ENCODE data around the gene C3. TPM values are rescaled to one million over a fixed set of nuclear protein-coding genes. Genes with fewer than 3 reads are reported as not detected.
"Not testable (repeated sequence)": the region's sequence is repeated elsewhere in the genome, so short reads cannot be mapped to it uniquely, and the experiment has no call there.

Gene C3
- total RNA-seq, 1 donor from 2014 or later, result not detected

GRCh38 chr19:6649185-6649584, 71.3 kb downstream of the C3 start:
- TF ChIP-seq CTCF (IDR thresholded peaks at IDR 0.05; ENCODE audit: unreplicated experiment), result no peak
- Mint-ChIP-seq H3K27me3 (ENCODE audit: unreplicated experiment) (peaks cover under 1% of the 10 kb centered on the region), H3K36me3 (ENCODE audit: low read depth, unreplicated experiment) (peaks cover 7% of the 10 kb centered on the region), H3K4me1 (ENCODE audit: unreplicated experiment) (no peaks in the 10 kb centered on the region), H3K9me3 (ENCODE audit: unreplicated experiment) (peaks cover 20% of the 10 kb centered on the region), H3K4me3 (ENCODE audit: unreplicated experiment) (no peak overlapping the region), H3K27ac (ENCODE audit: unreplicated experiment) (no peak overlapping the region)
- no peak for DNase-seq (ENCODE audit: low spot score)

- Mint-ChIP-seq H3K36me3 (ENCODE audit: low read depth, unreplicated experiment) (peaks cover 7% of the 10 kb centered on the region), H3K4me1 (ENCODE audit: unreplicated experiment) (no peaks in the 10 kb centered on the region), H3K27me3 (ENCODE audit: unreplicated experiment) (no peaks in the 10 kb centered on the region), H3K4me3 (ENCODE audit: unreplicated experiment) (no peak overlapping the region), H3K9me3 (ENCODE audit: unreplicated experiment) (peaks cover 23% of the 10 kb centered on the region), H3K27ac (ENCODE audit: unreplicated experiment) (no peak overlapping the region)
- TF ChIP-seq CTCF (IDR thresholded peaks at IDR 0.05; ENCODE audit: unreplicated experiment), result no peak
- no peak for DNase-seq (ENCODE audit: low spot score)
Measured at GRCh38 chr19:6648141-6648715, 72.2 kb downstream of the C3 start.

- Mint-ChIP-seq H3K4me1 (ENCODE audit: unreplicated experiment) (no peaks in the 10 kb centered on the region), H3K36me3 (ENCODE audit: low read depth, unreplicated experiment) (peaks cover 4% of the 10 kb centered on the region), H3K9me3 (ENCODE audit: unreplicated experiment) (peaks cover 19% of the 10 kb centered on the region), H3K27me3 (ENCODE audit: unreplicated experiment) (peaks cover 4% of the 10 kb centered on the region), H3K4me3 (ENCODE audit: unreplicated experiment) (no peak overlapping the region), H3K27ac (ENCODE audit: unreplicated experiment) (no peak overlapping the region)
- no peak for TF ChIP-seq CTCF (IDR thresholded peaks at IDR 0.05; ENCODE audit: unreplicated experiment)
- no peak for DNase-seq (ENCODE audit: low spot score)
Measured at GRCh38 chr19:6644796-6645195, 75.7 kb downstream of the C3 start.

- not testable (repeated sequence) for H3K36me3 Mint-ChIP-seq (ENCODE audit: low read depth, unreplicated experiment); DNase-seq (ENCODE audit: low spot score); H3K27ac Mint-ChIP-seq (ENCODE audit: unreplicated experiment); H3K27me3 Mint-ChIP-seq (ENCODE audit: unreplicated experiment); H3K4me3 Mint-ChIP-seq (ENCODE audit: unreplicated experiment); H3K4me1 Mint-ChIP-seq (ENCODE audit: unreplicated experiment)
- peaks cover 16% of the 10 kb centered on the region for H3K9me3 Mint-ChIP-seq (ENCODE audit: unreplicated experiment)
Measured at GRCh38 chr19:6640333-6640732, 80.1 kb downstream of the C3 start.

GRCh38 chr19:6639439-6639838, 81.0 kb downstream of the C3 start:
- H3K27me3 Mint-ChIP-seq (ENCODE audit: unreplicated experiment), result peaks cover 8% of the 10 kb centered on the region
- DNase-seq (ENCODE audit: low spot score), result no peak
- H3K4me3 Mint-ChIP-seq (ENCODE audit: unreplicated experiment), result no peak overlapping the region
- H3K4me1 Mint-ChIP-seq (ENCODE audit: unreplicated experiment), result no peaks in the 10 kb centered on the region
- peaks cover 13% of the 10 kb centered on the region for H3K9me3 Mint-ChIP-seq (ENCODE audit: unreplicated experiment)
- no peak overlapping the region for H3K27ac Mint-ChIP-seq (ENCODE audit: unreplicated experiment)
- H3K36me3 Mint-ChIP-seq (ENCODE audit: low read depth, unreplicated experiment), result peaks cover 5% of the 10 kb centered on the region
- TF ChIP-seq CTCF (IDR thresholded peaks at IDR 0.05; ENCODE audit: unreplicated experiment), result no peak

- H3K4me3 Mint-ChIP-seq (ENCODE audit: unreplicated experiment); DNase-seq (ENCODE audit: low spot score); H3K4me1 Mint-ChIP-seq (ENCODE audit: unreplicated experiment); H3K27me3 Mint-ChIP-seq (ENCODE audit: unreplicated experiment); H3K27ac Mint-ChIP-seq (ENCODE audit: unreplicated experiment); H3K9me3 Mint-ChIP-seq (ENCODE audit: unreplicated experiment): not testable (repeated sequence)
- peaks cover 11% of the 10 kb centered on the region for H3K36me3 Mint-ChIP-seq (ENCODE audit: low read depth, unreplicated experiment)
Measured at GRCh38 chr19:6633456-6633813, 87.0 kb downstream of the C3 start.

- DNase-seq (ENCODE audit: low spot score), result peak; percentile 45
- not testable (repeated sequence) for H3K4me1 Mint-ChIP-seq (ENCODE audit: unreplicated experiment); H3K27me3 Mint-ChIP-seq (ENCODE audit: unreplicated experiment); H3K4me3 Mint-ChIP-seq (ENCODE audit: unreplicated experiment); H3K27ac Mint-ChIP-seq (ENCODE audit: unreplicated experiment); H3K36me3 Mint-ChIP-seq (ENCODE audit: low read depth, unreplicated experiment); H3K9me3 Mint-ChIP-seq (ENCODE audit: unreplicated experiment)
Measured at GRCh38 chr19:6632747-6633455, 87.5 kb downstream of the C3 start.

Measured in endothelial cell (in vitro differentiated cells).